Kidney glomerular epithelial cell (primary cell): ENCODE data around the gene NEU4.
"Not testable (repeated sequence)": the region's sequence is repeated elsewhere in the genome, so short reads cannot be mapped to it uniquely, and the experiment has no call there.

Experiments used
- DNase-seq: peaks from one replicate; lab custom pipeline; 2025; lab: John Stamatoyannopoulos, UW

NEU4 gene, protein sequence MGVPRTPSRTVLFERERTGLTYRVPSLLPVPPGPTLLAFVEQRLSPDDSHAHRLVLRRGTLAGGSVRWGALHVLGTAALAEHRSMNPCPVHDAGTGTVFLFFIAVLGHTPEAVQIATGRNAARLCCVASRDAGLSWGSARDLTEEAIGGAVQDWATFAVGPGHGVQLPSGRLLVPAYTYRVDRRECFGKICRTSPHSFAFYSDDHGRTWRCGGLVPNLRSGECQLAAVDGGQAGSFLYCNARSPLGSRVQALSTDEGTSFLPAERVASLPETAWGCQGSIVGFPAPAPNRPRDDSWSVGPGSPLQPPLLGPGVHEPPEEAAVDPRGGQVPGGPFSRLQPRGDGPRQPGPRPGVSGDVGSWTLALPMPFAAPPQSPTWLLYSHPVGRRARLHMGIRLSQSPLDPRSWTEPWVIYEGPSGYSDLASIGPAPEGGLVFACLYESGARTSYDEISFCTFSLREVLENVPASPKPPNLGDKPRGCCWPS

GRCh38 chr2:241808721-241809382 lies at the start of gene NEU4:
NEU4 (plus strand) TSS chr2:241809193; CDS start chr2:241814485, 5,292 bp downstream.
- DNase-seq, result no peak

- DNase-seq, result not testable (repeated sequence)
Observed at GRCh38 chr2:241759893-241760292, 49.1 kb upstream of the NEU4 start.

DNA sequence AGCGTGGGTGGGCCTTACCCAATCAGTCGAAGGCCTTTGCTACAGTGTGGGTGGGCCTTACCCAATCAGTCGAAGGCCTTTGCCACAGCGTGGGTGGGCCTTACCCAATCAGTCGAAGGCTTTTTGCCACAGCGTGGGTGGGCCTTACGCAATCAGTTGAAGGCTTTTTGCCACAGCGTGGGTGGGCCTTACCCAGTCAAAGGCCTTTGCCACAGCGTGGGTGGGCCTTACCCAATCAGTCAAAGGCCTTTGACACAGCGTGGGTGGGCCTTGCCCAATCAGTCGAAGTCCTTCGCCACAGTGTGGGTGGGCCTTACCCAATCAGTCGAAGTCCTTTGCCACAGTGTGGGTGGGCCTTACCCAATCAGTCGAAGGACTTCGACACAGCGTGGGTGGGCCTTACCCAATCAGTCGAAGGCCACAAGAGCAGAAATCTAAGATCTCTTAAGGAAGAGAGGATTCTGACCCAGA lies 48.7 kb upstream of the NEU4 start:
- no peak for DNase-seq

GRCh38 chr2:241762321-241762932 lies 46.6 kb upstream of the NEU4 start:
- no peak for DNase-seq

DNA sequence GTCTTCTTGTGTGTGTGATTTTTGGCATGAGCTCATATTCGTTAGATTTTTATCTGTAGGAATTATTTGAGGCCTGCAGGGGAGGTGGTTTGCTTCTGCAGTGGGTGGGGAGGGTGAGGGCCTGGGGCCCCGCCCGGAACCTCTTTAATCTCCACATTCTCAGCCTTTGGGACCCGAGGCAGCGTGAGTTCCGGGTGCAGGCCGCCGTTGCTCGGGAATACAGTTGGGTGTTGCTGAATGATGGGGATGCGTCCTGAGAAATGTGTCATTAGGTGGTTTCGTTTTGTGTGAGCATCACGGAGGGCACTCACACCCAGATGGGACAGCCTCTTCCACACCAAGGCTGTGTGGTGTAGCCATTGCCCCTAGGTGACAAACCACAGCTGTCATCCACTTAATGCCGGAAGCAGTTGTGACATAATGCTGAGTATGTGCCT lies 46.0 kb upstream of the NEU4 start:
- no peak for DNase-seq

GRCh38 chr2:241763551-241764274 lies 45.3 kb upstream of the NEU4 start:
- no peak for DNase-seq

GRCh38 chr2:241764275-241765241 lies 44.4 kb upstream of the NEU4 start:
- no peak for DNase-seq

- no peak for DNase-seq
Observed at GRCh38 chr2:241767464-241768250, 41.3 kb upstream of the NEU4 start.

GRCh38 chr2:241768251-241768711 lies 40.7 kb upstream of the NEU4 start:
- no peak for DNase-seq

GRCh38 chr2:241768850-241769249 lies 40.1 kb upstream of the NEU4 start:
- no peak for DNase-seq

- DNase-seq, result no peak
Observed at GRCh38 chr2:241769819-241770184, 39.2 kb upstream of the NEU4 start.

- no peak for DNase-seq
Observed at GRCh38 chr2:241770185-241770935, 38.6 kb upstream of the NEU4 start.

- no peak for DNase-seq
Observed at GRCh38 chr2:241770936-241771285, 38.1 kb upstream of the NEU4 start.

DNA sequence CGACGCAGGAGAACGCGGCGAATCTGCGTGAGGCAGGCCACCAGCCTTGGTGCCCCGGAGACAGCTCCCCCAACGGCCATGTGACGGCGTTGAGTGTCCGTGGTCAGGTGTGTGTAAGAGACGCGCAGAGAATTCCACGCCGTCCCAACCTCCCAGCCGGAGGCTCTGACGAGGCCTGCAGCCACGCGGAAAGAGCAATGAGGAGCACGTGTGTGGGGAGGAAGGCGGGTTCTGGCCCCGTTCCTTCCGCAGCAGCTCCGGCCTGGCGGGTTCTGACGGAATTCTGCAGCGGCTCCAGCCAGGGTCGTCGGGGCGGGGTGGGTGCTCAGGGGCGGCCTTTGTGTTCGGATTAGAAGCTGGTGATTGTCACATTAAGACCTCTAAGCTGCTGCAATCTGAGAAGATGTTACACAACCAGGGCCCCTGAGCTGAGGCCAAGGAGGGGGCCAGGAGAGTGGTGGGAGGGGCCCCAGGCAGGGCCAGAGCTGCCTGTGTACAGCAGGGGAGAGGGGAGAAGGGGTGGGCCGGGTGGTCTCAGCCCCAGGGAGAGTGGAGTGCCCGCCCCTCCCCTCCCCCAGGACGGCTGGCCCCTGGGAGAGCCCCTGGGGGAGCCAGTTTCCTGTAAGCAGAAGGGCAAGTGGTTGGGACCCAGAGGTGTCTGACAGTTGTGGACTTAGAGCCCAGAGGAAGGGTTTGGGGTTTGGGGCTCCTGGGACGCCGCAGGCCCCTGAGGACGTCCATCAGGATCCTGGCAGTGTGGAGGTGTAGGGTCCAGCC lies 37.5 kb upstream of the NEU4 start:
- no peak for DNase-seq

DNA sequence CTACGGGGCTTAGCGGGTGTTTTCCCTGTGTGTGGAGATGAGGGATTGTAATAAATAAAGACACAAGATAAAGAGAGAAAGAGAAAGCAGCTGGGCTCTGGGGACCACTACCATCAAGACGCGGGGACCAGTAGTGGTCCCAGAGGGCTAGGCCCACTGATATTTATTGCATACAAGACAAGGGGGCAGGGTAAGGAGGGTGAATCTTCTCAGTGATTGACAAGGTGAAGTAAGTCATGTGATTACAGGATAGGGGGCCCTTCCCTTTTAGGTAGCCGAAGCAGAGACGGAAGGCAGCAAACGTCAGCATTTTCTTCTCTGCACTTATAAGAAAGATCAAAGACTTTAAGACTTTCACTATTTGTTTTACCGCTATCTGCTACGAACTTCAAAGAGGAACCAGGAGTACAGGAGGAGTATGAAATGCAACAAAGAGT lies 36.9 kb upstream of the NEU4 start:
- no peak for DNase-seq

GRCh38 chr2:241773511-241774418 lies 35.2 kb upstream of the NEU4 start:
- DNase-seq, result no peak
